Measurements from ENCODE around the gene MYO9B. TPM values are rescaled to one million over a fixed set of nuclear protein-coding genes. Genes with fewer than 3 reads are reported as not detected.

Gene MYO9B
- total and polyA plus RNA-seq, 7 donors: 24.6 to 95.0 (median 48.2) TPM

- Histone ChIP-seq H3K27ac (no peak overlapping the region), H3K36me3 (peaks cover 0 to 28% (median 8%) of the 10 kb centered on the region in 4 donors), H3K4me3 (no peak overlapping the region), H3K9me3 (no peaks in the 10 kb centered on the region), H3K4me1 (no peaks in the 10 kb centered on the region), H3K27me3 (no peaks in the 10 kb centered on the region)
- DNase-seq: no peak
- intact Hi-C loops (cut with DNase I): no loop called here
- 85 to 92% methylated on average over 16 of the region's 16 CpGs for WGBS, 2 donors
- TF ChIP-seq EP300 (IDR thresholded peaks at IDR 0.05) (no peak), POLR2AphosphoS5 (IDR thresholded peaks at IDR 0.05) (no peak), CTCF (IDR thresholded peaks at IDR 0.05) (no peak), POLR2A (IDR thresholded peaks at IDR 0.05) (no peak)
Observed at GRCh38 chr19:17048885-17049453, 26.6 kb upstream of the MYO9B start.

- no peak for DNase-seq
- intact Hi-C loops (cut with DNase I): no loop called here
- H3K36me3 ChIP-seq: peaks cover 0 to 33% (median 8%) of the 10 kb centered on the region in 4 donors
Observed at GRCh38 chr19:17049711-17050280, 25.8 kb upstream of the MYO9B start.

DNA sequence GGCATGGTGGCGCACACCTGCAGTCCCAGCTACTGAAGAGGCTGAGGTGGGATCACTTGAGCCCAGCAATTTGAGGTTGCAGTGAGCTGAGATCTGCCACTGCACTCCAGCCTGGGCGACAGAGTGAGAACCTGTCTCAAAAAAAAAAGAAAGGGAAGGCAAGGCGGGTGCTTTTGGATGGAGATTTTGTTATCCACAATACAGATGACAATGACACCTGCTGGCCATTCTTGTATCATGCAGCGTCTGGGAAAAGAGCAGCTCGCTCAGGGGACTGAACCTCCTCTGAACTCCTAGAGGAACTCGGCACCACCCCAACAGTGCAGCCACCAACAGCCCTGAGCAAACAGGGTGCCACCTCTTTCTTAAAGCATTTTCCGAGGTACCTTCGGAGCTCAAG, 23.1 kb upstream of the MYO9B start:
- no peak for DNase-seq
- H3K9me3 ChIP-seq: no peaks in the 10 kb centered on the region
- H3K27ac ChIP-seq: no peak overlapping the region
- 36 to 67% methylated on average over 8 of the region's 8 CpGs for WGBS, 2 donors
- peak in 3 of 4 experiments; percentile 29 to 59 (median 49) for TF ChIP-seq CTCF (IDR thresholded peaks at IDR 0.05)
- TF ChIP-seq EP300 (IDR thresholded peaks at IDR 0.05): no peak
- no peak for TF ChIP-seq POLR2A (IDR thresholded peaks at IDR 0.05)
- intact Hi-C loops (cut with DNase I): loop anchor here (2.0 kb wide), 1 partner anchor 282 kb away; no protein-coding TSS in a partner anchor
- H3K36me3 ChIP-seq: peaks cover 0 to 43% (median 15%) of the 10 kb centered on the region in 4 donors
- no peaks in the 10 kb centered on the region for H3K4me1 ChIP-seq
- no peaks in the 10 kb centered on the region for H3K27me3 ChIP-seq
- no peak overlapping the region for H3K4me3 ChIP-seq

More at GRCh38 chr19:17049711-17050280, 25.8 kb upstream of the MYO9B start:
- WGBS, 2 donors: 73 to 87% methylated on average over 18 of the region's 18 CpGs
- TF ChIP-seq EP300 (IDR thresholded peaks at IDR 0.05) (no peak), CTCF (IDR thresholded peaks at IDR 0.05) (no peak), POLR2AphosphoS5 (IDR thresholded peaks at IDR 0.05) (no peak), POLR2A (IDR thresholded peaks at IDR 0.05) (no peak)
- no peaks in the 10 kb centered on the region for H3K4me1 ChIP-seq
- H3K9me3 ChIP-seq: no peaks in the 10 kb centered on the region
- H3K4me3 ChIP-seq: no peak overlapping the region
- no peak overlapping the region for H3K27ac ChIP-seq
- H3K27me3 ChIP-seq: no peaks in the 10 kb centered on the region

- WGBS, 2 donors: 95 to 96% methylated on average over 5 of the region's 5 CpGs
Observed at GRCh38 chr19:17054746-17055145, 20.8 kb upstream of the MYO9B start.

More at GRCh38 chr19:17054746-17055145, 20.8 kb upstream of the MYO9B start:
- Histone ChIP-seq H3K4me3 (no peak overlapping the region), H3K36me3 (peaks cover 13 to 54% (median 35%) of the 10 kb centered on the region in 4 donors), H3K27me3 (no peaks in the 10 kb centered on the region), H3K9me3 (peaks cover 0 to 11% (median 7%) of the 10 kb centered on the region in 4 donors), H3K27ac (no peak overlapping the region), H3K4me1 (no peaks in the 10 kb centered on the region)
- DNase-seq: no peak
- intact Hi-C loops (cut with DNase I): no loop called here
- no peak for TF ChIP-seq EP300 (IDR thresholded peaks at IDR 0.05)
- no peak for TF ChIP-seq POLR2A (IDR thresholded peaks at IDR 0.05)
- no peak for TF ChIP-seq POLR2AphosphoS5 (IDR thresholded peaks at IDR 0.05)
- no peak for TF ChIP-seq CTCF (IDR thresholded peaks at IDR 0.05)

Data from sigmoid colon (tissue), 7 donors.